Prostate gland (tissue), 2 donors: ENCODE results near the gene RMI2.

ENCODE experiments used
- POLR2A ChIP-seq: fragments of 450-650 bp; IDR thresholded peaks from one replicate; pipeline ENCODE4 v1.6.1; 2016; ENCODE audit warnings: antibody characterized with exemption, mild to moderate bottlenecking
- POLR2AphosphoS5 ChIP-seq: sonication (generic); formaldehyde crosslinking; IDR thresholded peaks from one replicate; pipeline ENCODE4 v1.6.1; 2017; ENCODE audit warnings: antibody characterized with exemption
- TF ChIP-seq, protein P1 (sequence below), 4 experiments: fragments of 200-600 bp in 2 of 4; fragments of 450-650 bp in 2 of 4; sonication (generic) in 2 of 4; IDR thresholded peaks; 1 replicate in 3 of 4; 2 replicates in 1 of 4; pipeline ENCODE4 v1.5.1; 2016 to 2019; ENCODE audit warnings: antibody characterized with exemption in 4 of 4, mild to moderate bottlenecking in 2 of 4, moderate library complexity in 2 of 4

DNA sequence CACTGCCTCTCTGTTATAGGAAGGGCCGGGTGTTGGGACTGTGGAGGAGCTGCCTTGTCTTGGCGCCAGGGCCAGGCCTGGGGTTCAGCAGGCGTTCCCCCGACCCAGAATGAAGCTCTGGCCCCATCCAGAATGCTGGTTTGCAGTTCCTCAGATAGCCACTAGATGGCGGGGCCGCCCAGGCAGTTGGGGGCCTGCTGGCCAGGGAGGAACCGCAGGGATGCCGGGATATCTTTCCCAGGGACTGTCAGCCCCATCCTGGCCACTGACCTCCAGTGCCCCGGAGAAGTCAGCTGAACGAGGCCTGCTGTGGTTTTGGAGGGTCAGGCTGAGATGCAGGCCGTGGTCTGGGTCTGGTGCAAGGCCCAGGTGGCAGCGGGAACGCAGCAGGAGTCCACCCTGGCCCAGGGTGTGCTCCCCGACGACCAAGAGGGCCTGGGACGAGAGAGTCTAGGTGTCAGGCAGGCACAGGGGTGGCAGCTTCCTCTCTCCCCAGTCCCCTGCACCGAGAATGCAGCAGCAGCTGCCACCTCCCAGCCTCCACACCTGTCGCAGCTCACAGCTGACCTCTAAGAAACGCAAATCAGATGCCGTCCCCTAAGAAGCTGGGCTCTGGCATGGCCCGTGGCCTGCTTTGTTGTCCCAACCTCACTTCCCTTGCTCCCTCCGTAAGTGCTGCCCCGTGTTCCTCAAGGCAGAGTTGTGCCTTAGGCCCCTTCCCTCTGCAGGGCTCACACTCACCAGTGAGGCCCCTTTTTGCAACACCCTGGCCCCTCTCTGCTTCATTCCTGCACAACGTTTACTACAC, 51.2 kb downstream of the RMI2 start:
- TF ChIP-seq, protein P1, sequence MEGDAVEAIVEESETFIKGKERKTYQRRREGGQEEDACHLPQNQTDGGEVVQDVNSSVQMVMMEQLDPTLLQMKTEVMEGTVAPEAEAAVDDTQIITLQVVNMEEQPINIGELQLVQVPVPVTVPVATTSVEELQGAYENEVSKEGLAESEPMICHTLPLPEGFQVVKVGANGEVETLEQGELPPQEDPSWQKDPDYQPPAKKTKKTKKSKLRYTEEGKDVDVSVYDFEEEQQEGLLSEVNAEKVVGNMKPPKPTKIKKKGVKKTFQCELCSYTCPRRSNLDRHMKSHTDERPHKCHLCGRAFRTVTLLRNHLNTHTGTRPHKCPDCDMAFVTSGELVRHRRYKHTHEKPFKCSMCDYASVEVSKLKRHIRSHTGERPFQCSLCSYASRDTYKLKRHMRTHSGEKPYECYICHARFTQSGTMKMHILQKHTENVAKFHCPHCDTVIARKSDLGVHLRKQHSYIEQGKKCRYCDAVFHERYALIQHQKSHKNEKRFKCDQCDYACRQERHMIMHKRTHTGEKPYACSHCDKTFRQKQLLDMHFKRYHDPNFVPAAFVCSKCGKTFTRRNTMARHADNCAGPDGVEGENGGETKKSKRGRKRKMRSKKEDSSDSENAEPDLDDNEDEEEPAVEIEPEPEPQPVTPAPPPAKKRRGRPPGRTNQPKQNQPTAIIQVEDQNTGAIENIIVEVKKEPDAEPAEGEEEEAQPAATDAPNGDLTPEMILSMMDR (IDR thresholded peaks at IDR 0.05), result peak; percentile 95 to 98 (median 96)
- TF ChIP-seq POLR2AphosphoS5 (peak; percentile 26), POLR2A (no peak)
